Loucy (cell line): ENCODE data around the gene KCNJ11.
A peak's percentile ranks its signal among the peaks of the same experiment; 100 is the strongest.

ENCODE experiments used
- H2AFZ ChIP-seq: fragments of 200-600 bp; sonication (generic); 2 replicates; pipeline ENCODE4 v1.6.0; 2016; ENCODE audit warnings: antibody characterized with exemption, mild to moderate bottlenecking, low read length, moderate library complexity
- H3F3A ChIP-seq: fragments of 200-600 bp; 2 replicates; pipeline ENCODE4 v1.6.0; 2016; ENCODE audit warnings: antibody characterized with exemption, low read depth, mild to moderate bottlenecking
- H3K27me3 ChIP-seq: fragments of 200-600 bp; sonication (generic); 2 replicates; pipeline ENCODE4 v1.6.1; 2014; ENCODE audit warnings: low read length, mild to moderate bottlenecking; ENCODE audit not compliant: insufficient read depth, poor library complexity, severe bottlenecking
- H3K36me3 ChIP-seq: fragments of 200-600 bp; sonication (generic); 2 replicates; pipeline ENCODE4 v1.6.1; 2016; ENCODE audit warnings: low read length; ENCODE audit not compliant: insufficient read depth
- H3K4me1 ChIP-seq: fragments of 200-600 bp; sonication (generic); 2 replicates; pipeline ENCODE4 v1.5.1; 2014; ENCODE audit warnings: low read length, mild to moderate bottlenecking; ENCODE audit not compliant: insufficient read depth, poor library complexity, severe bottlenecking
- H3K4me2 ChIP-seq: fragments of 200-600 bp; sonication (generic); 2 replicates; pipeline ENCODE4 v1.6.0; 2014; ENCODE audit warnings: antibody characterized with exemption, low read length, low read depth, mild to moderate bottlenecking; ENCODE audit not compliant: poor library complexity, severe bottlenecking
- H3K4me3 ChIP-seq: fragments of 200-600 bp; sonication (generic); 2 replicates; pipeline ENCODE4 v1.5.1; 2014; ENCODE audit warnings: low read length, mild to moderate bottlenecking, mixed read lengths; ENCODE audit not compliant: poor library complexity, severe bottlenecking
- H3K79me2 ChIP-seq: fragments of 200-600 bp; sonication (generic); 2 replicates; pipeline ENCODE4 v1.6.1; 2014; ENCODE audit warnings: low read length; ENCODE audit not compliant: insufficient read depth
- H3K9ac ChIP-seq: fragments of 200-600 bp; sonication (generic); 2 replicates; pipeline ENCODE4 v1.6.0; 2014; ENCODE audit warnings: mild to moderate bottlenecking, low read depth, low read length, moderate library complexity; ENCODE audit not compliant: poor library complexity, severe bottlenecking
- H3K9me2 ChIP-seq: fragments of 200-600 bp; sonication (generic); replicated peaks from 2 replicates; pipeline ENCODE4 v1.6.1; 2016; ENCODE audit warnings: low read depth, low read length, mixed read lengths
- H3K9me3 ChIP-seq: fragments of 200-600 bp; sonication (generic); 2 replicates; pipeline ENCODE4 v1.6.1; 2014; ENCODE audit warnings: mild to moderate bottlenecking, antibody characterized with exemption, low read length, low read depth; ENCODE audit not compliant: insufficient read depth
- H4K20me1 ChIP-seq: fragments of 200-600 bp; sonication (generic); 2 replicates; pipeline ENCODE4 v1.6.0; 2014; ENCODE audit warnings: antibody characterized with exemption, low read length, mild to moderate bottlenecking; ENCODE audit not compliant: insufficient read depth, poor library complexity, severe bottlenecking
- CTCF ChIP-seq: fragments of 200-600 bp; sonication (generic); conservative IDR thresholded peaks from 2 replicates; pipeline ENCODE4 v1.5.1; 2014; ENCODE audit warnings: mild to moderate bottlenecking, antibody characterized with exemption, low read length
- EZH2phosphoT487 ChIP-seq: fragments of 200-600 bp; IDR thresholded peaks from 2 replicates; pipeline ENCODE4 v1.6.1; 2018; ENCODE audit warnings: antibody characterized with exemption, mild to moderate bottlenecking, moderate library complexity, borderline replicate concordance

KCNJ11 gene

GRCh38 chr11:17392872-17393271 lies 4.4 kb upstream of the KCNJ11 start:
- Histone ChIP-seq H3K27me3 (no peaks in the 10 kb centered on the region), H3K79me2 (no peaks in the 10 kb centered on the region), H2AFZ (no peak overlapping the region), H3K9me3 (no peaks in the 10 kb centered on the region), H3K4me1 (peaks cover 8% of the 10 kb centered on the region), H3K9me2 (no peaks in the 10 kb centered on the region), H3K9ac (no peak overlapping the region), H3K4me3 (no peak overlapping the region), H3F3A (no peaks in the 10 kb centered on the region), H4K20me1 (no peaks in the 10 kb centered on the region), H3K36me3 (no peaks in the 10 kb centered on the region), H3K4me2 (no peak overlapping the region)
- TF ChIP-seq CTCF (no peak), EZH2phosphoT487 (no peak)

GRCh38 chr11:17391493-17392355 lies 3.3 kb upstream of the KCNJ11 start:
- Histone ChIP-seq H3K4me2 (no peak overlapping the region), H3K79me2 (no peaks in the 10 kb centered on the region), H3K4me3 (no peak overlapping the region), H3K9ac (no peak overlapping the region), H3K27me3 (no peaks in the 10 kb centered on the region), H3K4me1 (peaks cover 8% of the 10 kb centered on the region), H3K9me2 (no peaks in the 10 kb centered on the region), H3F3A (no peaks in the 10 kb centered on the region), H3K36me3 (no peaks in the 10 kb centered on the region), H2AFZ (no peak overlapping the region), H3K9me3 (no peaks in the 10 kb centered on the region), H4K20me1 (no peaks in the 10 kb centered on the region)
- TF ChIP-seq CTCF = no peak
- no peak for TF ChIP-seq EZH2phosphoT487

- H3K36me3 ChIP-seq = no peaks in the 10 kb centered on the region
- H3K9me3 ChIP-seq = no peaks in the 10 kb centered on the region
- H3K79me2 ChIP-seq = no peaks in the 10 kb centered on the region
- TF ChIP-seq EZH2phosphoT487 (no peak), CTCF (no peak)
- H3K4me1 ChIP-seq = peaks cover 8% of the 10 kb centered on the region
- no peak overlapping the region for H3K9ac ChIP-seq
- H3K27me3 ChIP-seq = no peaks in the 10 kb centered on the region
- peak overlapping the region; percentile 96 for H2AFZ ChIP-seq
- H3K4me3 ChIP-seq = peak overlapping the region; percentile 78
- no peaks in the 10 kb centered on the region for H4K20me1 ChIP-seq
- no peaks in the 10 kb centered on the region for H3F3A ChIP-seq
- no peaks in the 10 kb centered on the region for H3K9me2 ChIP-seq
- peak overlapping the region; percentile 83 for H3K4me2 ChIP-seq
Measured at GRCh38 chr11:17389957-17390649, 1.6 kb upstream of the KCNJ11 start.
